Skeletal muscle tissue (tissue), 4 donors: ENCODE results near the gene KCNJ12. TPM values are rescaled to one million over a fixed set of nuclear protein-coding genes. Genes with fewer than 3 reads are reported as not detected.

Source experiments
- H3K27ac ChIP-seq: one replicate; pipeline ENCODE4 v1.7.0; 2013; ENCODE audit warnings: mild to moderate bottlenecking, low read depth, low read length, inconsistent platforms
- H3K27me3 ChIP-seq, 3 donors: one replicate each; pipeline ENCODE4 v1.7.0; 2013; ENCODE audit warnings: low read length in 3 of 3; ENCODE audit not compliant: control insufficient read depth in 3 of 3, insufficient read depth in 3 of 3
- H3K36me3 ChIP-seq, 3 donors: one replicate each; pipeline ENCODE4 v1.7.0; 2013; ENCODE audit warnings: low read length in 3 of 3; ENCODE audit not compliant: control insufficient read depth in 3 of 3, insufficient read depth in 3 of 3
- H3K4me1 ChIP-seq, 3 donors: one replicate each; pipeline ENCODE4 v1.7.0; 2013; ENCODE audit warnings: low read length in 3 of 3, mild to moderate bottlenecking in 3 of 3; ENCODE audit not compliant: control insufficient read depth in 3 of 3, insufficient read depth in 3 of 3
- H3K4me3 ChIP-seq, 3 donors: one replicate each; pipeline ENCODE4 v1.7.0; 2013; ENCODE audit warnings: low read length in 3 of 3
- H3K9ac ChIP-seq, 3 donors: one replicate each; pipeline ENCODE4 v1.7.0; 2013; ENCODE audit warnings: low read length in 3 of 3, mild to moderate bottlenecking in 3 of 3, moderate library complexity in 2 of 3, low read depth in 1 of 3
- H3K9me3 ChIP-seq, 3 donors: one replicate each; pipeline ENCODE4 v1.7.0; 2013; ENCODE audit warnings: low read length in 3 of 3; ENCODE audit not compliant: control insufficient read depth in 3 of 3
- total RNA-seq: library from RNA; depleted of rRNA; stranded (reverse); fragments of >200 nt; gene quantifications from one replicate; pipeline ENCODE4 v1.2.3, GENCODE V29; 2014
- donor health status: Osteomylitis.

Gene KCNJ12
- total RNA-seq, 1 donor from 2014 or later: 14.6 TPM

DNA sequence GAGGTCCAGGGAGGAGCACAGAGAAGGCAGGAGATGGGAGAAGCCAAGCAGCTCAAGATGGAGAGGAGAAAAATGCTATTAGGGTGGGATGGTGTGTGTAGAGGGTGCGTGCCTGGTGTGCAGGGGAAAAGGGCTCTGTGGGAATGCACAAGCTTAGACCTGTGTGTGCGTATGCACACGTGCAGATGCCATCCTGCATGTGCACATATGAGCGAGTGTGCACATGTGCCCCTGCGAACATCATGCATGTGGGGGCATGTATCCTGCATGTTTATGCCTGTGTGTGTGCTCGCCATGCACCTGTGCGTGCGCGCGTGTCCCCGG lies 438 bp upstream of the KCNJ12 start:
- H3K9ac ChIP-seq: peak overlapping the region in 2 of 3 donors; percentile 68 to 76
- H3K27me3 ChIP-seq: no peaks in the 10 kb centered on the region
- no peaks in the 10 kb centered on the region for H3K9me3 ChIP-seq
- peak overlapping the region; percentile 43 to 68 (median 63) for H3K4me3 ChIP-seq
- H3K4me1 ChIP-seq: peaks cover 42 to 63% (median 55%) of the 10 kb centered on the region in 3 donors
- H3K36me3 ChIP-seq: no peaks in the 10 kb centered on the region
- H3K27ac ChIP-seq: no peak overlapping the region

DNA sequence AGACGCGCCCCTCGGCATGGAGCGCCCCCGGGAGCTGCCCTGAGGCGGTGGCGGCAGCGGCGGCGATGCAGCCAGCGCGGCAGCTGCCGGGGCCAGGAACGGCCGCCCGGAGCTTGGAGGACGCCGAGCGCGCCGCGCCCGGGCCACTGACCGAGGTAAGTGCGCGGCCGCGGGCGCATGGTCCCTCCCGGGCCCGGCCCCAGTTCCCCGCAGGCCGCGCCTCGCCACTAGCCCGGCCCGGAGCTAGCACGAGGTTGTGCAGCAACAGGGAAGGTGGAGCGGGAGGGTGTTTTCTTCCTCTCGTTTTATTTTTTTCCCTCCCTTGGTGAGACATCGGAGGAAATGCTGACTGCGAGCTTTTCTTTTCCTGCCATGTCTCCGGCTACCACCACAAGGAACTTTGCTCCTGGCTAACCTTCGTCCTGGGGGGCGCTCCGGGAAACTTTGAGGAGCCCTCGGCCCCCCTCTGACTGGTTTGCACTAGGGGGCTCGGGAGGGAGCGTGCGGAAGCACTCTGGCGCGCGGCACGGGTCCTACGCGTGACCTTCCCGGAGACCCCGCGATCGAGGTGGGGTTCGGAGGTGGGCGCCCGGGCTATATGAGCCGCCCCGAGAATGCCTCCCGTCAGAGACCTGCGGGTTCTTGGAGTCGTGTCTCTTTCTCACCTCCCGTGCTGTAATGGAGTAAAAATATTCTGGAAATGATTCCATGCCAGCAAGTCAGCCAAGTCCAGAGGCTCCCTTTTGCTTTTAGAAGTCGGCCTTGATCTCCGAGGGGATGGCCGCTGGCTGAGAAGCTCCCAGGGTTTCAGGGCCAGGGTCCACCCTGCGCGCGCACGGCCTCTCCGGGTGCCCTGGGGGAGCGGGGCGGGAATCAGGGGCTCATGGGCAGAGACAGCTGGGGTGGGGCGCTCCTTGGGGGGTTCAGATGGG lies 868 bp downstream of the KCNJ12 start:
- no peaks in the 10 kb centered on the region for H3K36me3 ChIP-seq
- H3K27ac ChIP-seq: peak overlapping the region; percentile 91
- no peaks in the 10 kb centered on the region for H3K27me3 ChIP-seq
- H3K4me1 ChIP-seq: peaks cover 35 to 63% (median 54%) of the 10 kb centered on the region in 3 donors
- H3K9ac ChIP-seq: peak overlapping the region; percentile 76 to 91 (median 87)
- H3K9me3 ChIP-seq: no peaks in the 10 kb centered on the region
- peak overlapping the region; percentile 63 to 73 (median 69) for H3K4me3 ChIP-seq

DNA sequence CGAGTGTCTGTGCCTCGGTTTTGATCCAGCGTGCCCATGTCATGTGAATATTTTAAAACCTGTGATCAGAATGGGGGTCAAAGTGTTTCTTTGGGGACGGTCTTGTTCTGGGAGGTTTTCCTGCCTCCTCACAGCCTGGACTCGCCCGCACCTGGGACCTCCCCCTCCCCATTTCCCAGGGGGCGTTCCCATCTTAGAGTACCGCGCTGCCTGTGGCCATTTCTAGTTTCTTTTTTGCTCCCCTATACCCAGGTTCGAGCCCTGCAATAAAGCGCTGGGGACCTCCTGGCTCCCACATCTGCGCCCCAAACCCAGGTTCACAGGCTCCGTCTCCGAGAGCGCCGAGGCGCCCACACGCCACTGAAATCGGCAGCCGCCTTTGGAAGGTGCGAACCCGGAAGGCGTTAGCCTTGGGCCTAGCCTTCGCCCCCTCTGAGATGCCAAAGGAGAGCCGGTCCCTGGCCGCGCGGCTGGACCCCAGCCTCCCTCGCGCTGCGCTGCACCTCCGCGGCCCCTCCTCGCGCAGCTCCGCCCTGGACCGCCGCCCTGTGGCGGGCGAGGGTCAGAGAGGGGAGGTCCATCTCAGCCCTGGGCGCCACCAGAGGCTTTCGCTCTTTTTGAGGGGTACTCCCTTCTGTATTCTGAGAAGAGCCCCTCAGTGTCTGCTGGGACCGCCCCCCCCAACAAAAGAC lies 1.7 kb downstream of the KCNJ12 start:
- no peaks in the 10 kb centered on the region for H3K9me3 ChIP-seq
- H3K27me3 ChIP-seq: no peaks in the 10 kb centered on the region
- H3K27ac ChIP-seq: peak overlapping the region; percentile 91
- H3K4me3 ChIP-seq: peak overlapping the region; percentile 63 to 73 (median 69)
- H3K9ac ChIP-seq: peak overlapping the region; percentile 76 to 91 (median 87)
- peaks cover 35 to 65% (median 62%) of the 10 kb centered on the region in 3 donors for H3K4me1 ChIP-seq
- no peaks in the 10 kb centered on the region for H3K36me3 ChIP-seq

DNA sequence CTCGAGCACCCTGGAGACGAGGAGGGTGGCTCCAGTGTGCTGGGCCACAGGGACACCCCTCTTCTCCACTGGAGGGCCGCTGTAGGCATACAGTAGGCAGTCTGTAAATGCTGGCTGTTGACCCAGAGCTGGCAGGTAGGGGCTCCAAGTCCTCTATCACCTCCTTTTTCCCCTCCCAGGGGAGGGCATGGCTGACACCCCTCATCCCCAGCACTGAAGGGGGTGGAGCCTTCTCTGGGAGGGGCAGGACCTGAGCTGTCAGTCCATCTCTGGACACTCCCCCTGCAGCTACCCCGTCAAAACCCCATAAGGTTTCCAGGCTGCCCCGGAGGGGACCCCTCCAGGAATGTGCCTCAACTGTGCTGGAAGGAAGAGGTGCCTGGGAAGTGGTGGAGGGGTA lies 2.4 kb downstream of the KCNJ12 start:
- Histone ChIP-seq H3K27ac (peak overlapping the region; percentile 91), H3K36me3 (no peaks in the 10 kb centered on the region), H3K9ac (peak overlapping the region; percentile 57 to 87 (median 76)), H3K27me3 (no peaks in the 10 kb centered on the region), H3K4me3 (peak overlapping the region in 2 of 3 donors; percentile 22 to 42), H3K4me1 (peaks cover 35 to 72% (median 66%) of the 10 kb centered on the region in 3 donors), H3K9me3 (no peaks in the 10 kb centered on the region)

DNA sequence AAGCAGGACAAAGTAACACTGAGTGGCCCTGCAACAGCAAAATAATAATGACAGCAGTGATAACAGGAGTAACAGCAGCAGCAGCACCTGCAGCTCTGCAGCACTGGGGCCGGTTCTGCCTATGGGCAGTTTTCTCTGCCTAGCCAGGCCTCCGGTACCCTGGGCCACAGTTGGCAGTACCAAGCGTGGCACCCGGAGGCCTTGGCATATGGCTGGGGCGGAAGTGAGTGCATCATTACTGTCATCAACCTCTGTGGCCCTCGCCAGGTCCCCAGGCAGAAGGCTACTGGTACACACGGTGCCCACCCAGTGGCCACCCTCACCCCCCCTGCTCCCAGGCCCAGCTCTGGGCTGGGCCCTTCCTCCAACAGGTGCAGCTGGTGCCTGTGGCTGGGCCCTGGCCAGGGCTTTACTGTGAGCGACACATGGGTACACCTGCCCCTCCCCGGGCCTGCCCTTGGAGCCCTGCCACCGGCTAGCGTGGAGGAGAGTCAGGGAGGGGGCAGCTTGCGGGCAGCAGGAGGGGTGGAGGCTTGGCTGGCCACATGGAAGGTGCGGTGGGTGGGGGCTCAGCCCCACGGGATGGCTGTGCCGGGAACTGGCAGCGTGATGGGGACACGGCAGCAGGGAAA lies 3.0 kb downstream of the KCNJ12 start:
- Histone ChIP-seq H3K27ac (peak overlapping the region; percentile 91), H3K27me3 (no peaks in the 10 kb centered on the region), H3K36me3 (no peaks in the 10 kb centered on the region)

DNA sequence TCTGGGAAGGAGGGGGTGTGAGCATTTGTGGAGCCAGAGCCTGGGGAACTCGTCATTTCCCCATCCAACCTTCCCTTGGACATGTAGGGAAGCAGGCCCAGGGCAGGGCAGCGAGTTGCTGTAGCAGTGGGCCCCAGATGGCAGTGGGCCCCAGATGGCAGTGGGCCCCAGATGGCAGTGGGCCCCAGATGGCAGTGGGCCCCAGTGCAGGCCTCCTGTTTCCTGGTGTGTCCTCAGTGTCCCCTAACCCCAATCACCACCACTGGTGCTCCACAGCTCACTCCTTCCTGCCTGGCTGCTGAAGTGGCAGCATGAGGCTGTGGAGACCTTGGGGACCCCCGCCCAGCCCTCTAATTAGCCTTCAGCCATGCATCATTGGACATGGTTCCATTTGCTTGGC lies 4.5 kb downstream of the KCNJ12 start:
- Histone ChIP-seq H3K9ac (peak overlapping the region in 2 of 3 donors; percentile 73 to 77), H3K27ac (peak overlapping the region; percentile 91), H3K36me3 (no peaks in the 10 kb centered on the region), H3K4me1 (peaks cover 34 to 83% (median 65%) of the 10 kb centered on the region in 3 donors), H3K4me3 (no peak overlapping the region), H3K9me3 (no peaks in the 10 kb centered on the region), H3K27me3 (no peaks in the 10 kb centered on the region)

More for the DNA sequence above, 3.0 kb downstream of the KCNJ12 start:
- H3K4me3 ChIP-seq: peak overlapping the region in 2 of 3 donors; percentile 22 to 42
- no peaks in the 10 kb centered on the region for H3K9me3 ChIP-seq
- peaks cover 35 to 76% (median 67%) of the 10 kb centered on the region in 3 donors for H3K4me1 ChIP-seq
- peak overlapping the region; percentile 57 to 87 (median 60) for H3K9ac ChIP-seq

DNA sequence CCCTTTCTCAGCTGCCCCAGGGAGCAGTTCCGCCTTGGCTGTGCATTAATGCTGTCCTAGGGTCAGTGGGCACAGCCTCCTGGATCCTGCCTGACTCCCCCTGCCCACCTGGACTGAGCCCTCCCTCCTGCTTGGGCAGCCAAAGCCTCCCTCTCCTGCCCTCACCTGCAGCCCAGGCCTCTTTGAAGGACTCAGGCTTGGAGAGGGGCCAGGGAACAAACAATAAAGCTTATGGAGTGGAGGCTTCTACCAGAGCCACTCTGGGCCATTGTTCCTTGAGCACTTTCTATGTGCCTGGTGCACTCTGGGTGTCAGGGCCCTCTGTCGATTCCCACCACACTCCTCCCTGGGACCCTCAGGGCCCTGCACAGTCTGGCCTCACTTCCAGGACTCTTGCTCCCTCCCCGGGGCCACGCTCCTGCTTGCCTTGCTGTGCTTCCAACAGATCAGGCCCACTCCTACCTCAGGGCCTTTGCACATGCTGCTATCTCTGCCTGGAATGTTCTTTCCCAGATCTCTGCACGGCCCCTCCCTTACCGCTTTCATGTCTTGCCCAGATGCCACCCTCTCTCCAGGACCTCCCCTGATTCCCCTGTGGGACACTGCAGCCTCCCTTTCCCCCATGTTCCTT lies 5.0 kb downstream of the KCNJ12 start:
- H3K27me3 ChIP-seq: no peaks in the 10 kb centered on the region
- peaks cover 31 to 84% (median 62%) of the 10 kb centered on the region in 3 donors for H3K4me1 ChIP-seq
- H3K9me3 ChIP-seq: no peaks in the 10 kb centered on the region
- H3K27ac ChIP-seq: peak overlapping the region; percentile 91
- H3K9ac ChIP-seq: peak overlapping the region in 2 of 3 donors; percentile 73 to 77
- H3K4me3 ChIP-seq: no peak overlapping the region
- no peaks in the 10 kb centered on the region for H3K36me3 ChIP-seq

DNA sequence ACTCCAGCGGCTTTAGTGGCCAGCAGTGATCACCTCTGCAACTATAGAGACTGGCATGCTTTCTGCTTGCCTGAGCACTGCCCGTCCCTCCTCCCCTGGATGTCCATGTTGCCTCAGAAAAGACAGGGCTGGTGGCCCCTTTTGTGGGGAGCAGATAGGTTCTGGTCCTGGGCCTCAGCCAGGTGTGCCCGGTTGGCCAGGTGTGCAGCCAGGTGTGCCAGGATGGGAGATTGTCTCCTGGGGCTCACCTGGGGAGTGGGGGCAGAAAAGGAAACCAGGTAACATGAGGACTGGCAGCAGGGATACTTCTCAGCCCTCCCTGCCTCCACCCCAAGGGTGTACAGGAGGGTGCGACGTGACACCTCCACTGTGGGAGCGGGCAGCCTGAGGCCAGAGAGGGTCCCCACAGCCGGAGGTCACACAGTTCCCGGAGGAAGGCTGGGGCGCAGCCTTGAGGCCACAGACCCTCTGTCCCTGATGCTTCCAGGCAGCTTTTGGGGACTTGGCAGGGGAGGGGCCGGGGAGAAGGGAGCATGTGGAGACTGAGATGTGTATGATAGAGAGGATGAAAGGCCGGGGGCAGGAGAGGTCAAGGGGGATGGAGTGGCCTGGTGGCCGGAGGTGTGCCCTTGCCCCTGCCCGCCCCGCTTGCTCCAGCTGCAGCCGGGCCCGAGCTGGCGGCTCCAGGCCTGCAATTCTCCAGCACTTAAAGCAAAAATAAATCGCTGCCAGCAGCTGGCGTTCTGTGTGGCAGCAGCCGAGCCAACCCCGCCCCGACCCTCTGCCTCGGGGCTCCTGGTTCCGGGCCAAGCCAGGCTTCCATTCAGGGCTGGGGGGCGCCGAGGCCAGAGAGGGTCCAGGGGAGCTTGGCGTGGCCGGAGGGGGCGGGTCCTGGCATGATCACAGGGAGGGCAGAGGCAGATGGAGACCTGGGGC lies 6.7 kb downstream of the KCNJ12 start:
- no peak overlapping the region for H3K27ac ChIP-seq
- H3K27me3 ChIP-seq: no peaks in the 10 kb centered on the region
- H3K9me3 ChIP-seq: no peaks in the 10 kb centered on the region
- H3K4me3 ChIP-seq: no peak overlapping the region
- peaks cover 32 to 80% (median 56%) of the 10 kb centered on the region in 3 donors for H3K4me1 ChIP-seq
- H3K9ac ChIP-seq: peak overlapping the region in 2 of 3 donors; percentile 45
- H3K36me3 ChIP-seq: no peaks in the 10 kb centered on the region
